ENCODE results near the gene OGDH.
"Not testable (repeated sequence)": the region's sequence is repeated elsewhere in the genome, so short reads cannot be mapped to it uniquely, and the experiment has no call there.

The OGDH gene

DNA sequence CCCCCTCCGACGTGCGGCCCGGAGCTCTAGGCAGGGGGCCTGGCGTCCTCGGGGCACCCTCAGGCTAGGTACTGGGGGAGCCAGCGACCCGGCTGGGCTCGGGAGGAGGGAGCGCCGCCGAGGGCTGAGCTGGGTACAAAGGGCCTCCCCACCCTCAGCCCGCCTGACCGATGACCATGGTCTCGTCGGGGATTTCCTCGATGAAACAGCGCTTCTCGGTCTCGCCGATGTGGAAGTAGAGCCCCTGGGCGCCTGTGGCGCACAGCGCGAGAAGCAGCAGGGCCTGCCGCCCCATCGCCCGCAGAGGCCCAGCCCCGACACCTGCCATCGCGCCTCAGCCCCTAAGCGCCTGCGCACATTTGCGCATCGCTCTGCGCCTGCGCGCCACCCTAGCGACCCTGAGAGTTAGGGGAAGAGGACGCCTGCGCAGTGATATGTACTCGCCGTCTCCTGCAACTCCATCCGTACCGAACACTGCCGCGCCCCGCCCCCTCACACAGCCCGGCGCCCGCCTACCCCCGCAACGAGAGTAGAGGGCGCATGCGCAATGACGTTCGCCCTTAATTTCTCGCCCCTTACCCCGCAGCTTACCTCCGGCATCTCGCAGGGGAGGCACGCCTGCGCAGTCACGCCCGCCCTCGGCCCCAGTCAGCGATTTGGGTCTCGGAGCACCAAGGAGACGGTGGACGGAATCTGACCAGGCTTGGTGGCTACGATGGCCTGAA is 24.4 kb upstream of the OGDH start, which contains the start of gene TMED4:
Gene TMED4 (minus strand): TSS at position 353 of the 725 bp plus-strand sequence. CDS start 25 bp downstream, at position 328.
- peak; percentile 38 for FAIRE-seq

- FAIRE-seq, result no peak
Observed at GRCh38 chr7:44583146-44583865, 23.1 kb upstream of the OGDH start.

DNA sequence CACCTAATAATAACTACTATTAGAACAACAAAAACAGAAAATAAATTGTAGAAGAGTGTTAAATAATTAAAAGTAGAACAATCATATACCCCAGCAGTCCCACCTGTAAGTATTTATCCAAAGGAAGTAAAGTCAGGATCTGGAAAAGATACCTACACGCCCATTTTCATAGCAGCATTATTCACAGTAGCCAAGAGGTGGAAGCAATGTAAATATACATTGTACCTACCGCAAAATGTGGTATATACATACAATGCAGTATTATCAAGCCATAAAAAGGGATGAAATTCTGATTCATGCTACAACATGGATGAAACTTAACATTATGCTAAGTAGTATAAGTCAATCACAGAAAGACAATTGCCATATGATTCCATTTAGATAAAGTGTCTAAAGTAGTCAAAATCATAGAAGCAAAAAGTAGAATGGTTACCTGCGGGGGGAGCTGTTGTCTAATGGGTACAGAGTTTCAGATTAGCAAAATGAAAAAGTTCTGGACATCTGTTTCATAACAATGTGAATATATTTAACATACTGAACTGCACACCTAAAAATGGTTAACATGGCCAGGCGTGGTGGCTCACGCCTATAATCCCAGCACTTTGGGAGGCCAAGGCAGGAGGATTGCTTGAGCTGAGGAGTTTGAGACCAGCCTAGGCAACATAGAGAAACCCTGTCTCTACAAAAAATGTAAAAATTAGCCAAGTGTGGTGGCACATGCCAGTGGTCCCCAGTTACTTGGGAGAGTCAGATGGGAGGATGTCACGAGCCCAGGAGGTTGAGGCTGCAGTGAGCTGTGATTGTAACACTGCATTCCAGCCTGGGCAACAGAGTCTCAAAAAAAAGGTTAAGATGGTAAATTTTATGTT is 18.4 kb upstream of the OGDH start:
- no peak for FAIRE-seq

GRCh38 chr7:44590910-44591309 is 15.5 kb upstream of the OGDH start:
- FAIRE-seq, result no peak

DNA sequence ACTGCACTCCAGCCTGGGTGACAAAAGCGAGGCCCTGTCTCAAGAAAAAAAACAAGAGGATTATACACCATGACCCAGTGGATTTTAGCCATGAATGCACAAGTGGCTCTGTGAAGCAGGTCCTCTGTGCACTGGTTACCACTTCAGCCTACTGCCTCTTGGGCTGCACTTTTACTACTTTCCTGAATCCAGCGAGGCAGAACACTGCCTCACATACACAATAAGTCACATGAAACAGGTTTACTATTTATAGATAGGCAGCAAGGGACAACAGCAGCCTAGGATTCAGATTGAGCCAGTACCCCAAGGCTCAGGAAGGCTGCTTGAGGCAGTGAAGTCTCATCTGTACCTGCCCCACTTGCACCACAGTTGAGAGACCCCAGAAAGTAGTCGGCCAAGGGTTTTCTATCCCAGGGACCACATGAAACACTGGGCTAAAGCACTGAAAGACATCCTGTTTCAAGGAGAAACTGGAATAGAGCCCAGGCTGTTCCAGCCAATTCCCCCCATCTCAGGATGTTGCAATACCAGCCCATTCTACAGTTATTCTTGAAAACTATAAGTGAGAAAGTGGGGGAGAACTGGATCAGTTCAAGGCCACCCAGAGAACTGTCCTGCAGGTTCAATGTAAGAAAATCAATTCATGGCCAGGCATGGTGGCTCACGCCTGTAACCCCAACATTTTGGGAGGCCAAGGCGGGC is 10.3 kb upstream of the OGDH start:
- no peak for FAIRE-seq

GRCh38 chr7:44597181-44597580 is 9.2 kb upstream of the OGDH start:
- not testable (repeated sequence) for FAIRE-seq

DNA sequence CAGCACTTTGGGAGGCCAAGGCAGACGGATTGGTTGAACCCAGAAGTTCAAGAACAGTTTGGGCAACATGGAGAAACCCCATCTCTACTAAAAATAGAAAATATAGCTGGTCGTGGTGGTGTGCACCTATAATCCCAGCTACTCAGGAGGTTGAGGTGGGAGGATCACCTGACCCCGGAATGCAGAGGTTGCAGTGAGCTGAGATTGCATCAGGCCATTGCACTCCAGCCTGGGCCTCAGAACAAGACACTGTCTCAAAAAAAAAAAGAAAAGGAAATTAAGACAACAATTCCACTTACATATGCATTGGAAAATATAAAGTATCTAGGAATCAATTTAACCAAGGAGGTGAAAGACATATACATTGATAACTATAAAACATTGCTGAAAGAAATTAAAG is 7.2 kb upstream of the OGDH start:
- no peak for FAIRE-seq

DNA sequence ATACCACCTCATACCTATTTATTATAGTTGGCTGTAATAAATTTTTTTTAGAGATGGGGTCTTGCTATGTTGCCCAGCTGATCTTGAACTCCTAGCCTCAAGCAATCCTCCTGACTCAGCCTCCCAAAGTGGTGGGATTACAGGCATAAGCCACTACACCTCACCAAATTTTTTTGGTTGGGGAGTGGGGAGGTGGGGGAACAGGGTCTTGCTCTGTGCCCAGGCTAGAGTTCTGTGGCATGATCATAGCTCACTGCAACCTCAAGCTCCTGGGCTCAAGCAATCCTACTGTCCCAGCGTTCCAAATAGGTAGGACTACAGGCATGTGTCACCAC is 3.9 kb upstream of the OGDH start:
- FAIRE-seq, result no peak

- FAIRE-seq, result no peak
Observed at GRCh38 chr7:44603193-44603592, 3.2 kb upstream of the OGDH start.

GRCh38 chr7:44604941-44605340 is 1.5 kb upstream of the OGDH start:
- FAIRE-seq, result no peak

DNA sequence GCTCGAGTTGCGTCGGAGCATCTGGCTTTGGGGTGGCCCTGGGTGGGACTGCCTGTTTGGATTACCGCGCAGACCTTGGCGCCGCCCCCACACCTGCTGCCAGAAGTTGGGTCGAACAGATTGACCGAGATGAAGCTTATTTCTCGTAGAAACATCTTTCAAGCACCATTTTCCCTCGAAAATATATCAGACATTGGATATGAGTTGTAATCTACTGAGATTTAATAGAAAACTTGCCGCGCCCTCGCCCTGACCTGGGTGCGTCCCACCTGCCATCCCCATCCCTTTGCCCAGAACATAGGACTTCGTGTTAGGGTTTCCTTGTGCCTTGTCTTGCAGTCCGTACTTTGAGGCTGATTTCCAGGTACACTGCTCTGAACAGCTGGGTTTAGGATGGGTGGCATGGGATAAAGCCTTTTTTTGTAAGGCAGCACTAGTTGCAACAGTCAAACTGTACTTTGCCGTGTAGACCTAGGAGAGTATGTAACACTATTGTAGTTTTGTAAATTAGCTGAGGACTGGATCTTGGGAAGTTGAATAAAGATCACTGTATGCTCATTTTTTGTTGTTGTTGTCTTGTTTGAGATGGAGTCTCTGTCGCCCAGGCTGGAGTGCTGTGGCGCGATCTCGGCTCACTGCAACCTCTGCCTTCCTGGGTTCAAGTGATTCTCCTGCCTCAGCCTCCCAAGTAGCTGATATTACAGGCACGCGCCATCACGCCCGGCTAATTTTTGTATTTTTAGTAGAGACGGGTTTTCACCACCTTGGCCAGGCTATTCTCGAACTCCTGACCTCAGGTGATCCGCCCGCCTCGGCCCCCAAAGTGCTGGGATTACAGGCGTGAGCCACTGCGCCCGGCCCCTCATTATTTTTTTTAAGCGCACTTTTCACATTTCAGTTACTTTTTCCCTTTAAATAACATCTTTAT is 978 bp downstream of the OGDH start:
- no peak for FAIRE-seq

DNA sequence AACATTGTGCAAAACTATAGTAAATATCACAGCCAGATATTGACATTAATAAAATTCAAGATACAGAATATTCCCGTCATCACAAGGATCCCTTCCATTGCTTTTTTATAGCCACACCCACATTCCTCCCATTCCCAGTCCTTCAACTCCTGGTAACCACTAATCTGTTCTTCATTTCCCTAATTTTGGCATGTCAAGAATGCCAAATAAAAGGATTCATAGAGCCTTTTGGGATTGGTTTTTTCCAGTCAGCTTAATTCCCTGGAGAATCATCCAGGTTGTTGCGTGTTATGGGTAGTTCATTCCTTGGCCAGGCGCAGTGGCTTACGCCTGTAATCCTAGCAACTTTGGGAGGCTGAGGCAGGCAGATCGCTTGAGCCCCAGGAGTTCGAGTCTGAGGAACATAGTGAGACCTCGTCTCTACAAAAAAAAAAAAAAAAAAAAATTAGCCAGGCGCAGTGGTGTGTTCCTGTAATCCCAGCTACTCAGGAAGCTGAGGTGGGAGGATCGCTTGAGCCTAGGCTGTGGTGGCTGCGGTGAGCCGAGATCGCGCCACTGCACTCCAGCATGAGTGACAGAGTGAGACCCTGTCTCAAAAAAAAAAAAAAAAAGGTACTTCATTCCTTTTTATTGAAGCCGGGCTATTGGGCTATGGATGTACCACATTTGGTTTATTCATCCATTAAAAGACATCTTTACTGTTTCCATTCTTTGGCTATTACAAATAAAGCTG is 2.7 kb downstream of the OGDH start:
- FAIRE-seq, result no peak

DNA sequence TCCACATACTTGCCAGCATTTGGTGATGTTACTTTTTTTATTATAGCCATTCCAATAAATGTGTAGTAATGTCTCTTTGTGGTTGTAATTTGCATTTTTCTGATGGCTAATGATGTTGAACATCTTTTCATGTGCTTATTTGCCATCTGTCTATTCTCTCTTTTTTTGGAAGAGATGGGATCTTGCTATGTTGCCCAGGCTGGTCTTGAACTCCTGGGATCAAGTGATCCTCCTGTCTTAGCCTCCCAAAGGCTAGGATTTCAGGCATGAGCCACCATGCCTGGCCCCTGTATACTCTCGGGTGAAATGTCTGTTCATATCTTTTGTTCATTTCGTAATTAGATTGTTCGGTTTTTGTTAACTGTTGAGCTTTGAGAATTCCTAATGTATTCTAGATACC is 3.4 kb downstream of the OGDH start:
- no peak for FAIRE-seq

DNA sequence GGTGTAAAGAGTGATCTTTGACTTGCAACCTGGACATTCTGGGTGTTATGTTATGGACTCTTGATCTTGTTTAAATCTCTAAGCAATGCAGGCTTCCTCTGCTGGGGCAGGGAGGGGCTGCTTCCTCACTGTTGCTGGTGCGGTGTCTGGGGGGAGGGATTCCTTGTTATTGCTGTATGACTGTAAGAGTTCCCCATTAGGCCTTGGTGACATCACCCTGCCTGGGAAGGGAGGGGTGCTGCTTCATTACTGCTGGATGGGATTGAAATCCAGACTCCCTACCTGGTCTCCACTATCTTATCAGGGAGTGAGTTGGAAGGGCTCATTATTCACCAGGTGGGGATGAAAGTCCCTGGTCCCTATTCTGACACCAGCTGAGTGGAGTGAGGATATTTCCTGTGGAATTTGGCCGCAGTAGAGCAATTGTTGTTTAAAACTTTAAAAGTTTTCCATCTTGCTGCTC is 8.8 kb downstream of the OGDH start:
- FAIRE-seq, result no peak

GRCh38 chr7:44615793-44616192 is 9.4 kb downstream of the OGDH start:
- no peak for FAIRE-seq

- no peak for FAIRE-seq
Observed at GRCh38 chr7:44616545-44616944, 10.1 kb downstream of the OGDH start.

DNA sequence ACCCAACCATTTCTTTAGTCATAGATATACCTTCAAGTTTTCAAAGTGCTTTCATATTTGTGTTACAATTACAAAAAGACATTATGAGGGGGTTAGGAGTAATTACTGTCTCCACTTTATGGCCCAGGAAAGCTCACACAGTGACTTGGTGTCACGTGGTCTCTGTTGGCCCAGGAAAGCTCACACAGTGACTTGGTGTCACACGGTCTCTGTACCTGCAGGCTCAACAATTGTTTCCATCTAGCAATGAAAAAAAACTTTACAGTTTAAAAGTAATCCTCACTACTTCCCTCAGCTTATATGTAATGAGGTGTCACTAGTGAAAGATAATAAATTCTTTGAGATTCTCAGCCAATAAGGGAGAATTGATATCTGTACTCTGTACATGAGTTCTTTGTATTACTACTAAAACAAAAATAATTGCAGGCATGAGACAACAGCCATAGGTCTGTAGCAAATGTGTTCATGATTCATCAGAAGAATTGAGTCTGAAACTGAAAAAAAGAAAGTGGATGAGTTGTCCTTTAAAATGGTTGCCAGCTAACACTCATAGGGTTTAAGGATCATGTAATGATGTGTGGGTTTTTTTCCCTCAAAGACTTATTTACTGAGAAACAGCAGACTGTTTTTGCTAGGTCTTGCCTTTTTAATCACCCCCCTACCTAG is 10.9 kb downstream of the OGDH start:
- no peak for FAIRE-seq

GRCh38 chr7:44618045-44618444 is 11.6 kb downstream of the OGDH start:
- no peak for FAIRE-seq

- FAIRE-seq, result no peak
Observed at GRCh38 chr7:44618753-44619152, 12.3 kb downstream of the OGDH start.

- no peak for FAIRE-seq
Observed at GRCh38 chr7:44621034-44621749, 14.8 kb downstream of the OGDH start.
